ENCODE results near the gene METTL23. TPM values are rescaled to one million over a fixed set of nuclear protein-coding genes. Genes with fewer than 3 reads are reported as not detected.
"Not testable (repeated sequence)": the region's sequence is repeated elsewhere in the genome, so short reads cannot be mapped to it uniquely, and the experiment has no call there.

Gene METTL23
- total RNA-seq, 4 donors from 2014 or later, result 18.3 to 29.7 (median 23.0) TPM

DNA sequence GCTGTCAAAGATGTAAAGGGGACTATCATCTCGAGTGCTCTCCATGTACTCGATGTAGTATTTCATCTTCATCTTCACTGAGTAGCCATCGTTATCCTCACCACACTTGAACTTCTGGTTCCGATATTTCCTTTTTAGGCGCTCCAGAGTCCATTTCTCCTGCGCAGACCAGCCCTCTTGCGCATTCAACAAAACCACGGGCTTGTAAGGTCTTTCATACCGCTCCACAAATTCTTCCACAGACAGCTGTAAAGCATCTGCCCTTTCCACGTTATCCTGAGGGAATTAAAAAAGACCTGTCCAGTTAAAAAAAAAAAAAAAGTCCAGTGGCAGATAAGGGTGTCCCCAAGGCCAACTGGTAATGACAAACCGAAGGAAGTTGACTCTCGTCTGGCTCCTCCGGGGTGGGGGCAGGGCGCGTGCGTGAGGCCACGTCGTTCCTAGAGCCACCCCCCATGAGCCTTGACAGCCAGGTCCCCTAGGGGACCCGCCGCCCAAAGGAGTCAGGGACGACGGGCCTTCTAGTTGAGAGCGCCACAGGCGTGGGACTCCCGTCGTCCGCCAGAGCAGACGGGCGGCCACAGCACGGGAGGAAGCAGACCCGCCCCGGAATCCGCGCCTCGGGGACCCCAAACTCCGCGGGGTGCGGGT, 934 bp upstream of the METTL23 start:
- peak overlapping the region; percentile 98 to 100 (median 100) for H3K27ac ChIP-seq (replicated peaks in 1 of 4)
- H3K27me3 ChIP-seq, result no peaks in the 10 kb centered on the region
- intact Hi-C loops (cut with DNase I), result no loop called here
- peaks cover 58 to 86% (median 83%) of the 10 kb centered on the region in 4 donors for H3K4me1 ChIP-seq
- peak; percentile 94 for DNase-seq (ENCODE audit: extremely low spot score)
- TF ChIP-seq POLR2A (IDR thresholded peaks at IDR 0.05; ENCODE audit: low read depth) (peak; percentile 53), POLR2AphosphoS5 (IDR thresholded peaks at IDR 0.05) (peak; percentile 71 to 77), EP300 (IDR thresholded peaks at IDR 0.05) (no peak)
- TF ChIP-seq, protein P1, sequence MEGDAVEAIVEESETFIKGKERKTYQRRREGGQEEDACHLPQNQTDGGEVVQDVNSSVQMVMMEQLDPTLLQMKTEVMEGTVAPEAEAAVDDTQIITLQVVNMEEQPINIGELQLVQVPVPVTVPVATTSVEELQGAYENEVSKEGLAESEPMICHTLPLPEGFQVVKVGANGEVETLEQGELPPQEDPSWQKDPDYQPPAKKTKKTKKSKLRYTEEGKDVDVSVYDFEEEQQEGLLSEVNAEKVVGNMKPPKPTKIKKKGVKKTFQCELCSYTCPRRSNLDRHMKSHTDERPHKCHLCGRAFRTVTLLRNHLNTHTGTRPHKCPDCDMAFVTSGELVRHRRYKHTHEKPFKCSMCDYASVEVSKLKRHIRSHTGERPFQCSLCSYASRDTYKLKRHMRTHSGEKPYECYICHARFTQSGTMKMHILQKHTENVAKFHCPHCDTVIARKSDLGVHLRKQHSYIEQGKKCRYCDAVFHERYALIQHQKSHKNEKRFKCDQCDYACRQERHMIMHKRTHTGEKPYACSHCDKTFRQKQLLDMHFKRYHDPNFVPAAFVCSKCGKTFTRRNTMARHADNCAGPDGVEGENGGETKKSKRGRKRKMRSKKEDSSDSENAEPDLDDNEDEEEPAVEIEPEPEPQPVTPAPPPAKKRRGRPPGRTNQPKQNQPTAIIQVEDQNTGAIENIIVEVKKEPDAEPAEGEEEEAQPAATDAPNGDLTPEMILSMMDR (IDR thresholded peaks at IDR 0.05), result no peak
- H3K9me3 ChIP-seq, result no peaks in the 10 kb centered on the region
- peaks cover 33 to 56% (median 47%) of the 10 kb centered on the region in 4 donors for H3K36me3 ChIP-seq
- peak overlapping the region; percentile 76 to 95 (median 82) for H3K4me3 ChIP-seq
- 8% methylated on average over 18 of the region's 38 CpGs for WGBS

DNA sequence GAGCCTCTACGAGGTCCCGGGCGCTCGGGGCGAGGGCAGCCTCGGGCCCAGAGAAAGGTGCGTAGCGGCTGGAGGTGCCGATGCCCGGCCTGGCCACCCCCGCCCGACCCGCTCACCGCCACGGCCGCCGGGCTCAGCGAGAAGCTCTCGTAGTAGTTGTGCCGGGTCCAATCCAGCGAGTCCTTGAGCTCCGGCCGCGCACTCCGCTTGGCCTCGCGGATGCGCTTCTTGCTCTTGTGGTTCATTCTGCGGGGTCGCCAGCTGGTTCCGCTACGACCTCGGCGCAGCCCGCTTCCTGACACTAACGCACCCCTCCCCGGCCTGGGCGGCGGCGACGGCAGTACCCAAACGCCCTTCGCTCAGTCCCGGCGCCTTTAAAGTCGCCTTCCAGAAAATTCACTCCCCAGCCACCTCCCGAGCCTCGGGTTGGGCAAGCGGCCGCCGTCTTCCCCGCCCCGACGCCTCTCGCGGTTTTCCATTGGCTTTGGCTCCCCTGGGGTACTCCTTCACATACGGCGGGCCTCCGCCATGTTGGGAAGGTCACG, 336 bp upstream of the METTL23 start, which contains the start of gene JMJD6:
Gene JMJD6, minus strand, starts transcription at position 376 of the 545 bp plus-strand sequence. Its CDS starts 131 bp downstream, at position 245.
- peaks cover 31 to 55% (median 46%) of the 10 kb centered on the region in 4 donors for H3K36me3 ChIP-seq
- intact Hi-C loops (cut with DNase I), result no loop called here
- H3K4me1 ChIP-seq, result peaks cover 56 to 84% (median 82%) of the 10 kb centered on the region in 4 donors
- no peaks in the 10 kb centered on the region for H3K9me3 ChIP-seq
- 0% methylated on average over 15 of the region's 60 CpGs for WGBS
- DNase-seq (ENCODE audit: extremely low spot score), result peak; percentile 99
- TF ChIP-seq, protein P1 (IDR thresholded peaks at IDR 0.05), result no peak
- TF ChIP-seq POLR2AphosphoS5 (IDR thresholded peaks at IDR 0.05) (peak; percentile 96 to 98), EP300 (IDR thresholded peaks at IDR 0.05) (no peak), POLR2A (IDR thresholded peaks at IDR 0.05; ENCODE audit: low read depth) (peak; percentile 96)
- H3K4me3 ChIP-seq, result peak within 1 kb of the TSS; percentile 76 to 95 (median 82)
- H3K27me3 ChIP-seq, result no peaks in the 10 kb centered on the region
- peak within 1 kb of the TSS; percentile 98 to 100 (median 100) for H3K27ac ChIP-seq (replicated peaks in 1 of 4)

DNA sequence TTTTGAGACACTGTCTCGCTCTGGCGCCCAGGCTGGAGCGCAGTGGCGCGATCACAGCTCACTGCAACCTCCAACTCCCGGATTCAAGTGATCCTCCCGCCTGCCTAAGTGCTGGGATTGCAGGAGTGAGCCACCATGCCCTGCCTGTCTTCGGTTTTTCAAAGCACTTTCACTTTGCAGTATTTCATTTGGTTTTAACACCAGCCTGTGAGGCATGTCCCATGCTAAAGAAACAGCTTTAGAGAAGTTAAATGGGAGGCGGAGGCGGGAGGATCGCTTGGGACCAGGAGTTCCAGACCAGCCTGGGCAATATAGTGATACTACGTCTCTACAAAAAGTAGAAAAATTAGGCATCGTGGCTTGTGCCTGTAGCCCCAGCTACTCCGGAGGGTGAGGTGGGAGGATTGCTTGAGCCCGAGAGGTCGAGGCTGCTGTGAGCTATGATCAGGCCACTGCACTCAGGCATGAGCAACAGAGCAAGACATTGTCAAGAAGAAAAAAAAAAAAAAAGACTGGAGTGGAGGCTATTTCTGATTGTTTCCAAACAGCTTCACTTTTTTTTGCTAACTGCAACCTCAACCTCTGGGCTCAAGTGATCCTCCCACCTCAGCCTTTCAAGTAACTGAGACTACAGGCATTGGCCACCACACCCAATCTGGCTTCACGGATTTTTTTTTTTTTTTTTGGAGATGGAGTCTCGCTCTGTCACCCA, 1.3 kb downstream of the METTL23 start:
- peaks cover 22 to 56% (median 45%) of the 10 kb centered on the region in 4 donors for H3K36me3 ChIP-seq
- intact Hi-C loops (cut with DNase I), result no loop called here
- H3K4me3 ChIP-seq, result peak overlapping the region; percentile 76 to 95 (median 82)
- TF ChIP-seq EP300 (IDR thresholded peaks at IDR 0.05), result no peak
- TF ChIP-seq, protein P1 (IDR thresholded peaks at IDR 0.05), result no peak
- no peak for DNase-seq (ENCODE audit: extremely low spot score)
- H3K9me3 ChIP-seq, result no peaks in the 10 kb centered on the region
- peak overlapping the region; percentile 98 to 100 (median 100) for H3K27ac ChIP-seq (replicated peaks in 1 of 4)
- no peaks in the 10 kb centered on the region for H3K27me3 ChIP-seq
- WGBS, result 66% methylated on average over 18 of the region's 18 CpGs
- H3K4me1 ChIP-seq, result peaks cover 60 to 85% (median 82%) of the 10 kb centered on the region in 4 donors

DNA sequence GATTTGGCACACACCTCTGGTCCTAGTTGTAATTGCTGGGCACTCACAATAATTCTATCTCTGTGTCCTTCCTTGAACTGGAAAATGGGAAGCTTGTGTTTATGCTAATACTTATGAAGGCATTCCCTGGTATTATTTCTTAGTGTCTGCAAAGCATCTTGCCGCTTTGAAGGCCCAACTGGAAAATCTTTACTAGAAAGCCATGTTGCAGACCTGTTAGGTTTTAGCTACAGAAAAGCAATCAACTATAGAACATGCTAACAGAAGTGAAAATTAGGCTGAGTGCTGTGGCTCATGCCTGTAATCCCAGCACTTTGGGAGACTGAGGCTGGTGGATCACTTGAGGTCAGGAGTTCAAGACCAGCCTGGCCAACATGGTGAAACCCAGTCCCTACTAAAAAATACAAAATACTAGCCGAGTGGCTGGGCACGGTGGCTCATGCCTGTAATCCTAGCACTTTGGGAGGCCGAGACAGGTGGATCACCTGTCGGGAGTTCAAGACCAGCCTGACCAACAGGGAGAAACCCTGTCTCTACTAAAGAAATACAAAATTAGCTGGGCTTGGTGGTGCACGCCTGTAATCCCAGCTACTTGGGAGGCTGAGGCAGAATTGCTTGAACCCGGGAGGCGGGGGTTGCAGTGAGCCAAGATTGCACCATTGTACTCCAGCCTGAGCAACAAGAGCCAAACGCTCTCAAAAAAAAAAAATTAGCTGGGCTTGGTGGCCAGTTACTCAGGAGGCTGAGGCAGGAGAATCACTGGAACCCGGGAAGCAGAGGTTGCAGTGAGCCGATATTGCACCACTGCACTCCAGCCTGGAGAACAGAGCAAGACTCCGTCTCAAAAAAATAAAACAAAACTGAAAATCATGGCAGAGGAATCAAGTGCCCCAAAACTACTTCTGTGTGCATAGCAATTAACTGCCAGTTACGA, 5.4 kb downstream of the METTL23 start:
- intact Hi-C loops (cut with DNase I); H3K9me3 ChIP-seq; DNase-seq (ENCODE audit: extremely low spot score); H3K27me3 ChIP-seq; H3K4me3 ChIP-seq: not testable (repeated sequence)
- peaks cover 20 to 68% (median 49%) of the 10 kb centered on the region in 4 donors for H3K36me3 ChIP-seq
- peaks cover 63 to 89% (median 85%) of the 10 kb centered on the region in 4 donors for H3K4me1 ChIP-seq
- WGBS, result 84% methylated on average over 13 of the region's 13 CpGs
- peak overlapping the region in 3 of 4 donors; percentile 2 to 100 (median 99) for H3K27ac ChIP-seq (replicated peaks in 1 of 4)

Measured in esophagus muscularis mucosa (tissue), 4 donors.